Activated T-cell treated with anti-CD3 and anti-CD28 coated beads for 1 hour (primary cell): ENCODE data around the gene DHRS1.
"Not testable (repeated sequence)": the region's sequence is repeated elsewhere in the genome, so short reads cannot be mapped to it uniquely, and the experiment has no call there.

Source experiments
- DNase-seq: peaks from one replicate; pipeline ENCODE4 v3.0.0-alpha.2; 2020; ENCODE audit warnings: low read depth

DHRS1 gene

DNA sequence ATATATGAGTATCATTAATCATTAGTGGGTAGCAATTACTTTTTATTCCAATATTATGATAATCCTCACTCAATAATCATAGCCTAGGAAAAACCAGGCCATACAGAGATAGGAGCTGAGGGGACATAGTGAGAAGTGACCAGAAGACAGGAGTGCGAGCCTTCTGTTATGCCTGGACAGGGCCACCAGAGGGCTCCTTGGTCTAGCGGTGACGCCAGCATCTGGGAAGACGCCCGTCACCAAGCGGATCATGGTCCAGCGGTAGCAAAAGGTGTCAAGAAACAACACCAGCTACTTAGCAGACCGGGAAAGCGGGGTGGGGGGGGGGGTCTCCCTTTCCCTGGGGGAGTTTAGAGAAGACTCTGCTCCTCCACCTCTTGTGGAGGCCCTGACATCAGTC, 28.3 kb upstream of the DHRS1 start:
- DNase-seq, result not testable (repeated sequence)

DNA sequence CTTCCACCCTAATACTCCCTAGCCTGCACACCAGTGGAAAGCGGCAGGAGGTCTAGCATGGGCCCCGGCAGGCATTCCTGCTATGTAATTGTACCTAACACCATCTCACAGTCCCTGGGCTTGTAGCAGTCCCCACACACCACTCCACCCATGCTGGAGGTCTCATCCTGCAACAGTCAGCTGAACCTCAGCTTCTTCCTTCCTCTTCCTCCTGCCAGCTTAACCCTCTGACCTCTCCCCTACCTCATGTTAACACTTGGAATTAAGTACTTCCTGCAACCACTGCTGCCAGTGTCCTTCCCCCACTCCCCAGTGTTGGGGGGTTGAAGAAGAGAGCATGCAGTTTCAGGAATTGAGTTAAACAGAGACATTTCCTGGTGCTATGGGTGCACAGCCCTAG, 27.7 kb upstream of the DHRS1 start:
- no peak for DNase-seq

GRCh38 chr14:24325963-24326362, 26.4 kb upstream of the DHRS1 start:
- no peak for DNase-seq

GRCh38 chr14:24325041-24325530, 25.5 kb upstream of the DHRS1 start:
- no peak for DNase-seq

- no peak for DNase-seq
Measured at GRCh38 chr14:24324024-24324423, 24.4 kb upstream of the DHRS1 start.

DNA sequence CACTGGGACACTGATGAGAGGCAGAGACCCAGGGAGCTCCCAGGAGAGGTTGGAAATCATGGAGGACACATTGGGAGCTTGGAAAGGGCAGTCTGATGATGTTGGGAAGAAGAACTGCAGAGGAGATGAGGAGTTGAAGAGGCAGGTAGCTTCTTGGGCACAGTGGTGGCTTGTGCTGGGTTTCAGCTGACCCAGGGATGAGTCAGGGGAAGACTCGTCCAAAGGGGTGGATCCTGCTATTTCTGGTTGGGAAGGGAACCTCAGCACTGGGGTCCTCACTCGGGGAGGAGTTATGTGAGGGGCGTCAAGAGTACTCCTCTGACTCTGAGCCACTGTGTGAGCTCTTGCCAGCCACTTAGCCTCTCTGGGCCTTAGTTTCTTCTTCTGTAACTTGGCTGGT, 23.8 kb upstream of the DHRS1 start:
- no peak for DNase-seq

DNA sequence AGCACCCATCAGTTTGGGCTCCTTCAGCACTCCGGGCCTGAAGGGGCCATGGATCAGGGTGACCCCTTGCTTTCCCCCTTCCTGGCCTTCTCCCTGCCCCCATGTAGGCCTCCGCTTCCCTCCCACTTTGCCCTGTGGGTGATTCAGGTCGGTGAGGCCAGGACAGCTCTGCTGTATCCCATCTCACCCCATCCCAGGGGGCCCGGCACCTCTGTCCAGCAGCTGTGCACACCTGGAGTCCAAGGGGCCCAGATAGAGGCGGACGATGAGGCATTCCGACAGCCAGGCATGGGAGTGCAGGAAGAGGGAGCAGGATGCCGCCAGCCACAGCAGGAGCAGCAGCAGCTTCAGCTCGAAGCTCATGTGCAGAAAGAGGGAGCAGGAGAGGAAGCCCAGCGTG, 23.1 kb upstream of the DHRS1 start:
- no peak for DNase-seq

GRCh38 chr14:24321212-24321975, 21.8 kb upstream of the DHRS1 start:
- DNase-seq, result no peak

GRCh38 chr14:24317141-24317928, 17.8 kb upstream of the DHRS1 start:
- no peak for DNase-seq

GRCh38 chr14:24316597-24316950, 17.0 kb upstream of the DHRS1 start:
- DNase-seq, result no peak

- no peak for DNase-seq
Measured at GRCh38 chr14:24315807-24316596, 16.4 kb upstream of the DHRS1 start.

GRCh38 chr14:24315243-24315806, 15.7 kb upstream of the DHRS1 start:
- DNase-seq, result no peak

- DNase-seq, result no peak
Measured at GRCh38 chr14:24314377-24315193, 15.0 kb upstream of the DHRS1 start.

DNA sequence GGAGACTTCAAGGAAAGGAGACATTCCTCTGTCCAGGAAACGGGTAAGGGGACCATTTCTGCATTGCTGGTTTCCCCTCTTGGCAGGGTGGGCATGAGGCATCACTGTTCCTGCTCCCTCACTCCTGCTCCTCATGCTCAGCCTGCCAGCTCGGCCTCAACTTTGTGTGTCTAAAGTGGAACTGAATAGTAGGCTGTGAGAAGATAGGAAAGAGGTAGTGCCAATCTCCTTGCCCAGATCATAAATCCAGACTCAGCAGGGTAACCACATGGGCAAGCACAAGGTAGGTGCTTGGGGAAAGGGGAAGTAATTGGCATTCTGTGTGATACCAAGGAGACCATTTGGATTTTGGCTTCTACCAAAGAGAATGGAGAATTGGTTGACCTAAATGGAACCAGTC, 14.3 kb upstream of the DHRS1 start:
- no peak for DNase-seq

DNA sequence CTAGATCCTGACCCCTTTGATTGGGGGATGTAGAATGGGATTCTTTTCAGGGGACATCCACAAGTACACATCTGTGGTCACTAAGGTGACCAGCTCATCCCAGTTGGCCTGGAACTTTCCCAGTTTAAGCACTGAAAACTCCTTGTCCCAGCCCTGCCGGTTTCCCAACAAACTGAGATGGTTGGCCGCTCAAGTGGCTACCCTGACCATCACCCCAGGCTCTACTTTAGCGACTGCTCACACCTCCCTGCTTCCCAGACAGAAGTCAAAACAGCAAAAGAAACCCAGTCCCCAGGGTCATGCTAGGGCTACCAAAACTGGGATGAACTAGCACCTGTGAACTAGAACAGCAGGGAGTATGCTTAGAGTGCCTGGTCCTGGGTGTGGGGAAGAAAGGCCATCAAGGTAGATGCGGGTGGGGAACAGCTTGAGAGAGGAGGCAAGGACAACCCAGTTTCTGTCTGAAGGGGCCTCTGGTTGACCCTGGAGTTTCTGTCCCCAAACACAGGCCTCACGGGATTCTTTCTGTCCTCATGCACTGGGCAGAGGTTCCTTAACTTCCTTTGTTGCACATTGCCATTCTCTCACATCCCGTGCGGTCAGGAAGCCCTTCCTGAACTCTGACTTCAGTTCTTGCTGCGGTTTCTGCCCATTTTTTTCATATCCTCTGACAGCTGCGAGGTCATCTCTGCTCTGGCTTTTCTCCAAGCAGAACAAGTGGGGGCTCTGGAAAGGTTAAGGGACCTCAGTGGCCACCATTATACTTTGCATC, 13.3 kb upstream of the DHRS1 start:
- DNase-seq, result no peak

DNA sequence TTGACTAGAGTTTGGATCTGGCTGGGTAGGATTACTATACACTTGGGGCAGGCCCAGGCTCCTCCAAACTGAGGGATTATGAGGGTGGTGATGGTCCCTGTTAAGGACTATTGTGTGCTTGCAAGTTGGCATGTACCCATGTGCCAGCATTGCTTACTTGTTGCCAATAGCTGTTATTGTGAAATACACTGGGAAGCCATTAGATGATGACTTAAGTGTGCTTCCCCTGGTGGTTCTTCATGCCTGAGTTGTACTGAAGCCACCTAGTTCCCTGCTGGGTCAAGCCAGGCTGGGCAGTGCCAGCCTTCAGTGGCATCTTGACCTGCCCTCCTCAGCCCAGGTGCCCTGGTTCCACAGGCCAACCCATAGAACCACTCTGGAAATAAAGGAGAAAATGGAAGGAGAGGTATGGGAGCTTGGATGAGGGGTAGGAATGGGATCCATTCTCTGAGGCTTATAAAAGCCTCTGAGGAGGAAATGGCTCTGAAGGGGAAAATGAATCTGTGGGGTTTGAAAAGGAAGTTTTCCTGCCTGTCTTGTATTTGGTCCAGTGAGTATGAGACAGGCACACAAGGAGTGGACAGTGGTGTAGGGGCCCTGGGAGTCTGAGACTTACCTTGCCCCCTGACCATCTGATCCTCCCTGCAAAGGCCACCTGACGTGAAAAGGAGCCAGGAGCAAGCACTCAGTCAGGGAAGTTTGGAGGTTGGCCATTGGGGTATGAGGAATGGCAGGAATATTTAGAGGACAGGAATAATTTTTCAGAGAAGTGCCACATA, 12.4 kb upstream of the DHRS1 start:
- no peak for DNase-seq

- peak; percentile 41 for DNase-seq
Measured at GRCh38 chr14:24310646-24311604, 11.3 kb upstream of the DHRS1 start, which contains the start of gene LTB4R. Gene LTB4R, plus strand, starts transcription at chr14:24311502. Its CDS starts 4,150 bp downstream, at chr14:24315652.

- DNase-seq, result no peak
Measured at GRCh38 chr14:24310265-24310645, 10.7 kb upstream of the DHRS1 start.
